Testis (tissue), 2 donors: Measurements from ENCODE around the gene MMP17.

Experiments
- CTCF ChIP-seq, 3 experiments: fragments of 450-650 bp in 2 of 3; fragments of 200-600 bp in 1 of 3; sonication (generic) in 1 of 3; IDR thresholded peaks; one replicate each; pipeline ENCODE4 v1.5.1; 2016 to 2019; ENCODE audit warnings: antibody characterized with exemption in 3 of 3, mild to moderate bottlenecking in 2 of 3, moderate library complexity in 1 of 3
- POLR2A ChIP-seq: fragments of 450-650 bp; IDR thresholded peaks from one replicate; pipeline ENCODE4 v1.6.1; 2017; ENCODE audit warnings: antibody characterized with exemption, mild to moderate bottlenecking, moderate library complexity

DNA sequence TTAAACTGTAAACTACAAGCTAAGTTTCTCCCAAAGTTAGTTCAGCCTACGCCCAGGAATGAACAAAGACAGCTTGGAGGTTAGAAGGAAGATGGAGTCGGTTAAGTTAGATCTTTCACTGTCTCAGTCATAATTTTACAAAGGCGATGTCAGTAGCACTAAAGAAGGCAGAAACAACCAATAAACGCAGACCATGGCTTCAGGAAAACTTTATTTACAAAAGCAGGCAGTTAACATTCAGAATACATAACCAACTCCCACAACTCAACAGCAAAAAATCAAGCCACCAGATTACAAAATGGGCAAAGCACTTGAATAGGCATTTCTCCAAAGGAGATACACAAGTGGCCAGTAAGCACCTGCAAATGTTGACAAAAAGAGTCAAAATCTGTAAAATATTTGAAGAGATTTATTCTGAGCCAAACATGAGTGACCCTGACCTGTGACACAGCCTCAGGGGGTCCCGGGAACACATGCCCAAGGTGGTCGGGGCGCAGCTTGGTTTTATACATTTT, 57.4 kb downstream of the MMP17 start:
- TF ChIP-seq CTCF (IDR thresholded peaks at IDR 0.05) (no peak), POLR2A (no peak)
